ENCODE data around the gene RBM28. TPM values are rescaled to one million over a fixed set of nuclear protein-coding genes. Genes with fewer than 3 reads are reported as not detected.

RBM28 gene, protein sequence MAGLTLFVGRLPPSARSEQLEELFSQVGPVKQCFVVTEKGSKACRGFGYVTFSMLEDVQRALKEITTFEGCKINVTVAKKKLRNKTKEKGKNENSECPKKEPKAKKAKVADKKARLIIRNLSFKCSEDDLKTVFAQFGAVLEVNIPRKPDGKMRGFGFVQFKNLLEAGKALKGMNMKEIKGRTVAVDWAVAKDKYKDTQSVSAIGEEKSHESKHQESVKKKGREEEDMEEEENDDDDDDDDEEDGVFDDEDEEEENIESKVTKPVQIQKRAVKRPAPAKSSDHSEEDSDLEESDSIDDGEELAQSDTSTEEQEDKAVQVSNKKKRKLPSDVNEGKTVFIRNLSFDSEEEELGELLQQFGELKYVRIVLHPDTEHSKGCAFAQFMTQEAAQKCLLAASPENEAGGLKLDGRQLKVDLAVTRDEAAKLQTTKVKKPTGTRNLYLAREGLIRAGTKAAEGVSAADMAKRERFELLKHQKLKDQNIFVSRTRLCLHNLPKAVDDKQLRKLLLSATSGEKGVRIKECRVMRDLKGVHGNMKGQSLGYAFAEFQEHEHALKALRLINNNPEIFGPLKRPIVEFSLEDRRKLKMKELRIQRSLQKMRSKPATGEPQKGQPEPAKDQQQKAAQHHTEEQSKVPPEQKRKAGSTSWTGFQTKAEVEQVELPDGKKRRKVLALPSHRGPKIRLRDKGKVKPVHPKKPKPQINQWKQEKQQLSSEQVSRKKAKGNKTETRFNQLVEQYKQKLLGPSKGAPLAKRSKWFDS
- total RNA-seq = 31.7 TPM
- long read RNA-seq, full-length matches to known transcripts = 8 of 17 reads
- long read RNA-seq, partial matches to known transcripts = 2 of 17 reads
- long read RNA-seq, other reads (novel, unspliced or antisense) = 7 of 17 reads

DNA sequence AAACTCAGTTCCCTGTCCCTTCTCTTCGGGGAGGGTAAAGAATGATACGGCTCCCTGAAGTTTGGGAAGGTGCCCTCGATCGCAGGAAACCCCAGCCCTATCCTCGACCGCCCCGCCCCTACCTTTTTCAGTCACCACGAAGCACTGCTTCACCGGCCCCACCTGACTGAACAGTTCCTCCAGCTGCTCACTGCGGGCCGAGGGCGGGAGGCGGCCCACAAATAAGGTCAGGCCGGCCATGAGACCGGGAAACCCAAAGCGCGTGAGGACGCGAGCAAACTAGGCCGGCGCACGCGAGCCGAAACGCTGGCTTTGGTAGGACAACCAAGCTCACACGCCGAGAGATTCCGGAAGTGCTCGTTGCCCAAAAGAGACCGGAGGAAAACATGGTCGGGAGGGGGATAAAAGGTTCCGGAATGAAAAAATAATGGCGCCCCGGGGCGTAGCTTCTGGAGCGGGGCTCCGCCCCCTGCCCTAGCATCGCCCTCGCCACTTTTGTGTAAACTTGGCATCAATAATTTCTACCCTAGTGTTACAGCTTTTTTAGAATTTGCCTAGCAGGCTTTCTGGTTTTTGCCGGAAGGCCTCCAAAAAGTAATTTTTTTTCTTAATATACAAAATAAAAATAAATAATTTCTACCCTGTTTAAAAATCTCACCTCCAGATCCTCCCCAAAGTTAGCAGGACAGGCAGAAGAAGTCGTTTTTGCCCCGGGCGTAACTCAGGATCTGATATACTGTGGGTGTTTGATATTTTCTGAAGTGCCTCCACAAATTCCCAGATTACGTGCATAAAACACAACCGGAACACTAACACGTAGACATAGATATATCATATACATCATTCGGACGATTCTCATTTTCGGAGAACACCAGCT is at the start of gene RBM28:
RBM28 (minus strand) TSS at position 355 of the 877 bp plus-strand sequence; CDS start at position 240, 115 bp downstream.
- ATAC-seq = peak; percentile 94
- peak; percentile 94 for DNase-seq (ENCODE audit: missing footprints)
- intact Hi-C loops (cut with DNase I) = no loop called here

GRCh38 chr7:128392446-128393327 is 49.0 kb upstream of the RBM28 start:
- DNase-seq (ENCODE audit: missing footprints) (no peak), ATAC-seq (no peak)
- intact Hi-C loops (cut with DNase I) = no loop called here

DNA sequence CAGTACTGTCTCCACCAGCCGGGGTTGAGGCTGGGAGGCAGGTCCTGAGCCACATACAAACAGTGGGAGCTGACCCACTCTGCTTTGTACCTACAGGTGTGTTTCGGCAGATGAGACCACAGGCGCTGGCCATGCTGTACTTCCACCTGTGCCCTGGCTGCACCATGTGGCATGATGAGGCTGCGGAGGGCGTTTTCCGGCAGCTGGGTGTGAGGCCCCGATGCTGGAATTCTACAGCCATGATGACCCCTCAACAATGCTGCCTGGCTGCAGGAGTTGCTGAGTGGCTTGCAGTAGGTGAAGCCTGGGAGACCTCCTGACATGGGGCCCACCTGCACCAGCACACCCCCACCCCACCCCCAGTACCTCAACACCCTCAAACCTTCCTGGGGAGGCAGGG is 48.1 kb upstream of the RBM28 start:
- ATAC-seq = no peak
- intact Hi-C loops (cut with DNase I) = no loop called here
- DNase-seq (ENCODE audit: missing footprints) = no peak

DNA sequence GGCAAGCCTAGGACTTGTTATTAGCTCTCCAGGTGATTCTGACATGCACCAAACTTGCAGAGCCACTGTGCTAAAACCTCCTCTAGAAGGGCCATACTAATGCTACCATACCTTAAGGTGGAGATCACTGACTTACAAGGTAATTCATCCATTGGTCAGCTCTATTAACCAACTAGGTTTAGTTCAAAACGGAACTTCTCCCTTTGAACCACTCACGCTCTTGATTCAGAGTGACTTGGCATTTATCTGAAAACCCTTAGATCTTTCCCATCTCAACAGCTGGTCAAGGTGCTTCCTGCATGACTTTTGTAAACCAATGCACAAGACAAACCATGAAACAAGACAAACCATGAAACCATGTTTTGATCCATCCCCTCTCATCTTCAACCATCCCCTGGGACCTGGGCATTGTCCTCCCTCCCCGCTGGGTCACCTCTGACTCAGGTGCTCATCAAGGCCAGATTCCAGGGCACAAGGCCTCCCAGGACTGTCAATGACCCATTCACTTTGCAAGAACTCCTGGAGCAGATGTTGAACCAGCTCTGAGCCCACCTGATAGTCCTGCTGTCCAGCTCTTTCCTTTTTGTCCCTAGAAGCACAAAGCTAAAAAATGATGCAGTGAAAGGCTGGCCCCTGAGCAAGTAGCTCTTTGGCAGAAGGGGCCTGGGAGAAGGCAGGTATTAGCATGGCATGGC is 47.3 kb upstream of the RBM28 start:
- DNase-seq (ENCODE audit: missing footprints) (no peak), ATAC-seq (no peak)
- intact Hi-C loops (cut with DNase I) = no loop called here

- intact Hi-C loops (cut with DNase I) = no loop called here
- DNase-seq (ENCODE audit: missing footprints) (no peak), ATAC-seq (no peak)
These were observed 46.1 kb upstream of the RBM28 start for GRCh38 chr7:128389618-128390329.

- DNase-seq (ENCODE audit: missing footprints) = no peak
- intact Hi-C loops (cut with DNase I) = no loop called here
- ATAC-seq = no peak
These were observed 45.4 kb upstream of the RBM28 start for GRCh38 chr7:128389085-128389617.

- DNase-seq (ENCODE audit: missing footprints) = no peak
- intact Hi-C loops (cut with DNase I) = no loop called here
- ATAC-seq = no peak
These were observed 44.4 kb upstream of the RBM28 start for GRCh38 chr7:128388145-128388485.

DNA sequence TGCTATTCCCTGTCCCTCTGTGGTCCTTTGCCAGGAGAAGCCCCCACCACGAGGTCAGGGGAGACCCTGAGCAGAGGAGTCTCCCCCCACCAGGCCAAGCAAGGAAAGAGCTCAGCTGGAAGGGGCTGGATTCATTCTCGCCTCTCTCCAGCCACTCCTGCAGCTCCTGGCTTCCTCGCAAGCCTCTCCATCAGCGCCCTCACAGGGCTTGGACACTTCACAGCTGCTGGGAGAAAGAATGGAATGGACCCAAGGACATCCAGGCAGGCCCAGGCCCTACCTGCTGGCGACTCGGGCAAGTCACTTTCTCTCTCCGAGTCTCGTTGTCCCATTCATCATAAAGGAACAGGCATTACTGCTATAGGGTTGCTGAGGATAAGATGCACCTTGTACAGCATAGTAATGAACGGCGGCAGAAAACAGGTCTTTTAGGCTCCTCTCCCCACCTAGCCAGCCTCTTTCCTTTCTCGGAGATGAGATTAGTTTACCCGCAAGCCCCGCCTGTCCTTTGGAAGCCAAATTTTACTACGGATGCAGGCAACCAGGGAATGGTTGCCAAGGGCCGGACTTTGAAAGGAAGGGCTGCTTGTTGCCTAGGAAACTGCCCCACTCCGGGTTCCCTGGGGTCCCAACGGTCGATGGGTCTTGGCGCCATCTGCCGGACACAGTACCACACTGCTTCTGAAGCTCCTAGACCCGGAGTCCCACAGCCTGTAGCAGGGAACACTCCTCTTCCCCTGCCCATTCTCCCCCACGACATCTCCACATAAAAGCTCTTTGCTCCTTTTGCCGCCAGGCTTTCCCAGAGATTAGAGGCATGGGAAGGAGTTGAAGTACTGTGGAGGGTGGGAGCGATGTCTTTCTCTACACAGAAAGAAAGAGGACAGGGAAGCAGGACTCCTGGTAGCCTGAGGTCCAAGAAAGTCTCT is 43.8 kb upstream of the RBM28 start:
- ATAC-seq (peak; percentile 92), DNase-seq (ENCODE audit: missing footprints) (peak; percentile 86)
- intact Hi-C loops (cut with DNase I) = loop anchor here (1.0 kb wide), 2 partner anchors 35 to 40 kb away; no protein-coding TSS in a partner anchor

GRCh38 chr7:128385988-128386925 is 42.5 kb upstream of the RBM28 start:
- intact Hi-C loops (cut with DNase I) = no loop called here
- ATAC-seq (no peak), DNase-seq (ENCODE audit: missing footprints) (no peak)

GRCh38 chr7:128384726-128385125 is 41.0 kb upstream of the RBM28 start:
- DNase-seq (ENCODE audit: missing footprints) = no peak
- ATAC-seq = no peak
- intact Hi-C loops (cut with DNase I) = no loop called here

GRCh38 chr7:128383776-128384175 is 40.1 kb upstream of the RBM28 start:
- DNase-seq (ENCODE audit: missing footprints) = no peak
- ATAC-seq = no peak
- intact Hi-C loops (cut with DNase I) = no loop called here

DNA sequence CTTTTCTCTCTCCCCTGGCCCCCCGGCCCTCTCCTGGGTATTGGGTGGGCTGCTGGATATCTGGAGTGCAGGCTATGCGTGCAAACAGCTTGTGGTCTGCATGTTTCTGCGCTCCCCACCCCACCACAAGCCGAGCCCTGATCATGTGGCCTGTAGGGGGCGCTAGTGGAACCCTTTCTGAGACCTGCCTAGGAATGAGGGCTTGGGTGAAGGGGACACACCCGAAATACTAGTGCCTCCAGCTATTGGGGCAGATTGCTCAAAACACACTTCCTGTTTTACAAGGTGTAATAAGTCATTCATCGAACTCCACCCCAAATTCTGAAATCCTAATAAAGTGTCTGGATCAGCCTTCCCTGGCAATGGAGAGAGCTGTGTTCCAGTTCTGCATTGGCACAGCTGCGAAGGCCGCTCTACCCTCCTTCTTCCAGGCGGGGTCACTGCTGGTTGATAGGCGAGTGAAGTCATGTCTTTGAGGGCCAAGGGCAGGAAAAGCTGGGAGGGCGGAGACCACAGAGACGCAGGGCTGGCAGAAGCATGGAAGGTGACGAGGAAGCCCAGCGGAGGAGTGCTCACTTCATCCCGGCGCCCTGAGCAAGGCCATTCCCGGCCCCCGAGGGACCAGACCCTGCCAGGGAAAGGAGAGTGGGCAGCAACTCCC is 37.6 kb upstream of the RBM28 start:
- ATAC-seq (peak; percentile 63), DNase-seq (ENCODE audit: missing footprints) (no peak)
- intact Hi-C loops (cut with DNase I) = no loop called here

GRCh38 chr7:128380483-128381106 is 36.9 kb upstream of the RBM28 start:
- intact Hi-C loops (cut with DNase I) = no loop called here
- ATAC-seq (peak; percentile 9), DNase-seq (ENCODE audit: missing footprints) (no peak)
